ENCODE measurements around the gene TMEM164.

The TMEM164 gene

GRCh38 chrX:110173192-110174175, 170.6 kb downstream of the TMEM164 start:
- no peak for DNase-seq

GRCh38 chrX:110175146-110175545, 172.2 kb downstream of the TMEM164 start:
- DNase-seq = no peak

- no peak for DNase-seq
These were observed 172.8 kb downstream of the TMEM164 start for GRCh38 chrX:110175696-110176095.

- no peak for DNase-seq
These were observed 175.4 kb downstream of the TMEM164 start for GRCh38 chrX:110178179-110178865.

GRCh38 chrX:110180176-110180927, 177.4 kb downstream of the TMEM164 start:
- DNase-seq = no peak

- no peak for DNase-seq
These were observed 178.0 kb downstream of the TMEM164 start for GRCh38 chrX:110180928-110181310.

GRCh38 chrX:110181459-110182137, 178.7 kb downstream of the TMEM164 start:
- no peak for DNase-seq

GRCh38 chrX:110182362-110182761, 179.4 kb downstream of the TMEM164 start:
- no peak for DNase-seq

- no peak for DNase-seq
These were observed 180.0 kb downstream of the TMEM164 start for GRCh38 chrX:110182865-110183264.

GRCh38 chrX:110183314-110183713, 180.4 kb downstream of the TMEM164 start:
- DNase-seq = no peak

GRCh38 chrX:110188701-110189558, 186.0 kb downstream of the TMEM164 start:
- no peak for DNase-seq

- DNase-seq = no peak
These were observed 189.6 kb downstream of the TMEM164 start for GRCh38 chrX:110192516-110192915.

GRCh38 chrX:110194977-110195376, 192.1 kb downstream of the TMEM164 start:
- DNase-seq = no peak

GRCh38 chrX:110201799-110202198, 198.9 kb downstream of the TMEM164 start:
- no peak for DNase-seq

- DNase-seq = no peak
These were observed 202.1 kb downstream of the TMEM164 start for GRCh38 chrX:110204986-110205385.

- no peak for DNase-seq
These were observed 205.2 kb downstream of the TMEM164 start for GRCh38 chrX:110208092-110208491.

- peak; percentile 58 for DNase-seq
These were observed 207.7 kb downstream of the TMEM164 start for GRCh38 chrX:110210417-110211139.

GRCh38 chrX:110211340-110211739, 208.4 kb downstream of the TMEM164 start:
- no peak for DNase-seq

GRCh38 chrX:110212299-110212698, 209.4 kb downstream of the TMEM164 start:
- no peak for DNase-seq

- no peak for DNase-seq
These were observed 210.3 kb downstream of the TMEM164 start for GRCh38 chrX:110213183-110213582.

GRCh38 chrX:110214684-110215083, 211.8 kb downstream of the TMEM164 start:
- no peak for DNase-seq

Measured in DMS 273 treated with DMSO at 0.1 percent for 48 hours (cell line).